ENCODE data around the gene CERS6.

- TF ChIP-seq AR (CRISPR knock-in tag; IDR thresholded peaks at IDR 0.05) (no peak), CTCF (IDR thresholded peaks at IDR 0.05) (no peak), USF2 (CRISPR knock-in tag; IDR thresholded peaks at IDR 0.05) (no peak), ZNF512 (CRISPR knock-in tag; IDR thresholded peaks at IDR 0.05; ENCODE audit: borderline replicate concordance) (no peak), SMAD3 (CRISPR knock-in tag; IDR thresholded peaks at IDR 0.05; ENCODE audit: borderline replicate concordance) (no peak)
Observed at GRCh38 chr2:168583064-168583709, 127.1 kb downstream of the CERS6 start.

Data from WTC11 (cell line).